NCI-H1694 (cell line): ENCODE results near the gene RBM19.
A peak's percentile ranks its signal among the peaks of the same experiment; 100 is the strongest.
"Not testable (repeated sequence)": the region's sequence is repeated elsewhere in the genome, so short reads cannot be mapped to it uniquely, and the experiment has no call there.

Experiments
- DNase-seq: peaks from one replicate; lab custom pipeline; 2025; lab: John Stamatoyannopoulos, UW

Gene RBM19, protein sequence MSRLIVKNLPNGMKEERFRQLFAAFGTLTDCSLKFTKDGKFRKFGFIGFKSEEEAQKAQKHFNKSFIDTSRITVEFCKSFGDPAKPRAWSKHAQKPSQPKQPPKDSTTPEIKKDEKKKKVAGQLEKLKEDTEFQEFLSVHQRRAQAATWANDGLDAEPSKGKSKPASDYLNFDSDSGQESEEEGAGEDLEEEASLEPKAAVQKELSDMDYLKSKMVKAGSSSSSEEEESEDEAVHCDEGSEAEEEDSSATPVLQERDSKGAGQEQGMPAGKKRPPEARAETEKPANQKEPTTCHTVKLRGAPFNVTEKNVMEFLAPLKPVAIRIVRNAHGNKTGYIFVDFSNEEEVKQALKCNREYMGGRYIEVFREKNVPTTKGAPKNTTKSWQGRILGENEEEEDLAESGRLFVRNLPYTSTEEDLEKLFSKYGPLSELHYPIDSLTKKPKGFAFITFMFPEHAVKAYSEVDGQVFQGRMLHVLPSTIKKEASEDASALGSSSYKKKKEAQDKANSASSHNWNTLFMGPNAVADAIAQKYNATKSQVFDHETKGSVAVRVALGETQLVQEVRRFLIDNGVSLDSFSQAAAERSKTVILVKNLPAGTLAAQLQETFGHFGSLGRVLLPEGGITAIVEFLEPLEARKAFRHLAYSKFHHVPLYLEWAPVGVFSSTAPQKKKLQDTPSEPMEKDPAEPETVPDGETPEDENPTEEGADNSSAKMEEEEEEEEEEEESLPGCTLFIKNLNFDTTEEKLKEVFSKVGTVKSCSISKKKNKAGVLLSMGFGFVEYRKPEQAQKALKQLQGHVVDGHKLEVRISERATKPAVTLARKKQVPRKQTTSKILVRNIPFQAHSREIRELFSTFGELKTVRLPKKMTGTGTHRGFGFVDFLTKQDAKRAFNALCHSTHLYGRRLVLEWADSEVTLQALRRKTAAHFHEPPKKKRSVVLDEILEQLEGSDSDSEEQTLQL

DNA sequence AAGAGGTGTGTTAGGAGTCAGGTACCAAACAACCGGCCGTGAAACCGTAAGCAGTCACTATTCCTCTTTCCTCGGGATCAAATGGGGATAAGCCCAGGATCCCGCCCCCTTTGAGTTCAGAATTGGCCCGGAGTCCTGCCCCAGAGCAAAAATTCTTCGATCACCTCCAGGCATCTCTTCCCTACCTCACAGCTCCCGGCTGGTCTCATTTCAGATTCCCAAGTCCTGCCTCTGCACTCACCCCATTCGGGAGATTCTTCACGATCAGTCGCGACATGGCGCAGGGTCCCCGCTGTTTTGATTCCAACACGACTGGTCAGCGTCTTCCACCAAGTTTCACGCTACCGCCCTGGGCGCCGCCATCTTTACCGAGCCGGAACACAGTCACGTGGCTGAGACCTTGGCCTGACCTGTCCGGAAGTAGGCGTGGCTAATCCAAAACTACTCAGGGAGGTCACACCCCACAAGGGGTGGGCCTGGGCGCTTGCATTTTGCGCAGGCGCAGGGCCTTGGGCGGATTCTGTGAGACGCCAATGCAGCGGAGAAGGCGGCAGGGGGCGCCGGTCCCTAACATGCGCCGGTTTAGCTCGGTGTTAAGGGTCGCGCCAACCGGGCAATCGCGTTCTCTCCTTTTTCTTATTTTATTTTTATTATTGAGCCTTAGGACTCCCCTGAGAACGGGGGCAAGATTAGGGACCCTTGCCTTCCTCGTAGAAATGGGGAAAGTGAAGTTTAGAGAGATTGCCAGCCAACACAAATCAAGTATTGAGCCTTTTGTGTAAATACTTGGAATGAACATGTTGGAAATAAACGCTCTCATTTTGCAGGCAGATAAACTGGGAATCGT lies at the start of gene RBM19:
TSS of gene RBM19 (minus strand) at position 375 of the 847 bp plus-strand sequence. CDS start at position 277, 98 bp downstream.
- peak; percentile 95 for DNase-seq

GRCh38 chr12:114015851-114016250 lies 49.7 kb upstream of the RBM19 start:
- DNase-seq = no peak

- DNase-seq = no peak
Measured at GRCh38 chr12:114013575-114014345, 47.6 kb upstream of the RBM19 start.

- DNase-seq = no peak
Measured at GRCh38 chr12:114012744-114013431, 46.8 kb upstream of the RBM19 start.

DNA sequence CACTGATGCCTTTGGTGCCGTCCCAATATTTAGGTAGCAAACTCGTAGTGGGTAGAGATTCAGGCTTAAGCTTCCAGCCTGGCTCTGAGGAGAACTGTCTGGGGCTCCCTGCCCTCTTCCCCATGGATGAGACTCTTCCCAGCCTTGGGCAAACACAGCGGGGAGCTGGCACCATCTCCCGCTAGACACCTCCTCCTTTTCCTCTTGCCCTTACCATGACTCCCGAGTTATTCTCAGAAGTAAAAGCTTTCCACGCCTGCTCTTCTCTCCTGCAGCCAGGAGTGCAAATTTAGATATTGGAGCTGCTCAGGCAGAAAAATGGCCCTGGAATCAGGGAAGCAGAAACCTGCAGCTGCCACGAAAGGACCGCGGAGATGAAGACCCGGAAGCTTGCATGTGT lies 45.6 kb upstream of the RBM19 start:
- DNase-seq = no peak

DNA sequence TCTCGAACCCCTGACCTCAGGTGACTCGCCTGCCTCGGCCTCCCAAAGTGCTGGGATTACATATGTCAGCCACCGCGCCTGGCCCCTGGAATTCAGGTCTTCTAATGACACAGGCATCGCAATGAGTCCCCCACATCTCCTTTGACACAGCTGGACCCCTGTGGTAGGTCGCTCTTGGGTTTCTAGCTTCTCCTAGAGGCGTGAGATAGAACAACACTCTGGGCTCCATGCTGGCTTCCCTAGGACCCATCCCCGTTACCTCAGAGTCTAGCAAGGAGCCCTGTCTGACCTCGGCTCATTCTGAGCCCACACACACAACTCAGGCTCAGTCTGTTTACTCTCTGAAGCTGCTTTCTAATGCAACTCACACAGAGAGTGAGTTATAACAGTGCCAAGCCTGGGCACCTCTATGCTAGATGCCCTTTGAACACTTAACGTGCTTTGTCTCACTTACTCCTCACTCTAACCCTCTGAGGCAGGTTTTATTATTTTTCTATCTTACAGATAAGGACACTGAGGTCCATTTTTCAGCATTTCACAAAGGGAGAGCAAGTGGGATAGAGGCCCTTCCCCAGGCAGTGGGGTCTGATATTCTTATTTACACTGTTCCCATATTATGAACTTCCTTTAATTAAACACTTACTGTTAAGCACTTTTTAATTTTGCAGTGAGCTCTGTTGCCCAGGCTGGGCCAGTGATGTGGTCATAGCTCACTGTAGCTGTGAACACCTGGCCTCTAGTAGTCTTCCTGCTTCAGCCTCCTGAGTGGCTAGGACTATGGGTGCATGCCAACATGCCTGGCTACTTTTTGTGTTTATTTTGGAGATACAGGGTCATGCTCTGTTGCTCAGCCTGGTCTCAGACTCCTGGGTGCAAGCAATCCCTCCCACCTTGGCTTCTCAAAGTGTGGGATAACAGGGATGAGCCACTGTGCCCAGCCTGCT lies 40.6 kb upstream of the RBM19 start:
- DNase-seq = no peak

GRCh38 chr12:114004402-114004801 lies 38.3 kb upstream of the RBM19 start:
- no peak for DNase-seq

GRCh38 chr12:114003286-114003685 lies 37.2 kb upstream of the RBM19 start:
- no peak for DNase-seq

- no peak for DNase-seq
Measured at GRCh38 chr12:114001511-114002340, 35.6 kb upstream of the RBM19 start.

DNA sequence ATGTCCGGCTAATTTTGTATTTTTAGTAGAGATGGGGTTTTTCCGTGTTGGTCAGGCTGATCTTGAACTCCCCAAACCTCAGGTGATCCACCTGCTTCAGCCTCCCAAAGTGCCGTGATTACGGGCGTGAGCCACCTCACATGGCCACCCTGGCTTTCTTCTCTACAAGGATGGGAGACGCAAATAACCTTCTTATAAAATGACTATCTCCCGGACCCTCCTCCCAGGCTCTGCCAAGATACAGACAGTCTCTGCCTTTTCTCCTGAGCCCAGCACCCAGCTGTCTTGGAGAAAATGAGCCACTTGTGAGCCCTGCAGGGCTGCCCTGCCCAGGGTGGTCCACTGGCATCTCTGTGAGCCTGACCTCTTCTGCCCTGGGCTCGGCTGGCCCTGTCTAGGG lies 34.7 kb upstream of the RBM19 start:
- no peak for DNase-seq

DNA sequence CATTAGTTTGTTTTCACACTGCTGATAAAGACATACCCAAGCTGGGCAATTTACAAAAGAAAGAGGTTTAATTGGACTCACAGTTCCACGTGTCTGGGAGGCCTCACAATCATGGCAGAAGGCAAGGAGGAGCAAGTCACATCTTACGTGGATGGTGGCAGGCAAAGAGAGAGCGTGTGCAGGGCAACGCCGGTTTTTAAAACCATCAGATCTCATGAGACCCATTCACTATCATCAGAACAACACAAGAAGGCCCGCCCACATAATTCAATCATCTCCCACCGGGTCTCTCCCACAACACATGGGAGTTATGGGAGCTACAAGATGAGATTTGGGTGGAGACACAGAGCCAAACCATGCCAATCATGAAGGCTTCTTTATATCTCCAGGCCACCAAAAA lies 34.1 kb upstream of the RBM19 start:
- not testable (repeated sequence) for DNase-seq

- DNase-seq = no peak
Measured at GRCh38 chr12:113997365-113997764, 31.2 kb upstream of the RBM19 start.

GRCh38 chr12:113996026-113996425 lies 29.9 kb upstream of the RBM19 start:
- no peak for DNase-seq

- no peak for DNase-seq
Measured at GRCh38 chr12:113994051-113994450, 27.9 kb upstream of the RBM19 start.

GRCh38 chr12:113992751-113993150 lies 26.6 kb upstream of the RBM19 start:
- DNase-seq = not testable (repeated sequence)

DNA sequence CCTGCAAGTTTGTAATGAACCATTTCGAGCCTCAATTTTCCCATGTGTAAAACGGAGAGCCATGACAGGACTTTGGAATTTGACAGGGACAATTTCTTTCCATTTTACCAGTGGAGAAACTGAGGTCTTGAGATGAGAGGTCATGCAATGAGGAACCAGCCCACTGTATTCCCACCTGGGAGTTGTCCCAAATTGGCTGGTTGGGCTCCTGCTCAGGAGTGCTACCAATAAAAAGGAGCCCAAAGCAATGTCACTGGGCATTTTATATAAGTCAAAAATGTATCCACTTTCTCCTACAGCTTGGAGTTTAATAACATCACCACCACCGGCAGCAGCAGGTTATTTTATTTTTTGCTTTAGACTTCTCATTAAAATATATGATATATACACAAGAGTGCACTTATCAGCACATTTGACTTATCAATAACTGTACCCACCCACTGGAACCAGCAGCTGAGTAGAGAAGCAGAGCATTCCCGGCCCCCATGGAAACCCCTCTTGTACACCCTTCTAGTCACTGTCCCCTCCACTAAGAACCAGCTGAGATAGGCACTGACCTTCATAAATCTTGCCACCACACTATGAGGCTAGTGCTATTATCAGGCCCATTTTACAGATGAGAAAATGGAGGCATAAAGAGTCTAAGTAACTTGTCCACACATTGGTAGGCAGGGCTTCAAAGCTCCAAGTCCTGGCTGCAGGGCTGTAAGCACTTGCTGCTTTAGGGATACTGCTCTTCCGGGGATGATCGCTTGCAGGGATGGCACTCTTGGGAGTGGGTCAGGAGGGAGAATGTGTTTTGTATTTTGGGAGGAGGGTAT lies 25.3 kb upstream of the RBM19 start:
- no peak for DNase-seq
